ENCODE measurements around the gene ZNF236. TPM values are rescaled to one million over a fixed set of nuclear protein-coding genes. Genes with fewer than 3 reads are reported as not detected.

Gene ZNF236
- total and polyA plus RNA-seq, 10 of the 15 experiments (the other 5 are each of a cell fraction or from before 2014, with no cell fraction given), result 1.0 to 14.4 (median 5.9) TPM

DNA sequence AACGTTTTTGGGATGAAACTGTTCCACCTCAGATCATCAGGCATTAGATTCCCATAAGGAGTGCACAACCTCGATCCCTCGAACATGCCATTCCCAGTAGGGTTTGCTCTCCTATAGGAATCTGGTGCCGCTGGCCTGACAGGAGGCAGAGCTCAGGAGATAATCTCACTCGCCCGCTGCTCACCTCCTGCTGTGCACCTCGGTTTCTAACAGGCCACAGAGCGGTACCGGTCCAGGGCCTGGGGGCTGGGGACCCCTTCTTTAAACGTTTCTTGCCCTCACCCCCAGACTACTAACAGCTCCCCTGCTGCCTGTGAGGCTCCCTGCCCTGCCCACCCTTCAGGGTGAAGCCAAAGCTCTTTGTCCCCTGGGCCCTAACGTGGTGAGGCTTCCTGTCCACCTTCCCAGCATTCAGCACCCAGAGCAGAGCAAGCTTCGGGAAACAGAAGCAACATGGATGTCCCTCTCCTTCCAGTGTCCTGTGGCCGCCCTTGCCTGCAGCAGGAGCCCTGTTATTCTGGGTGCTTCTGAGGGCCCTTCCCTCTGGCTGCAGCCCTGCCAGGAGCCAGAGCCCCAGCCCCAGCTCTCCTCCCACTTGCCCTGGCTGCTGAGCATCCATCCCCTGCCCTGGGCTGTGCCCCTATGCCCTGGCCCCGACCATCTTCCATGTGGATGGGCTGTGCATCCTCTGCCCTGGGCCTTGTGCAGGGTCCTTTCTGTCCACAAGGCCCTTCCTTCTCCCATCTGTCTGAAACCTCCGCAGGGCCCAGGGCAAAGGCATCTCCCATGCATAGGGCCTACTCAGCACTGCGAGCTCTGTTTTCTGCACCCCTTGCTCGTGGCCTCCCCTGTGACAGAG is 170.1 kb downstream of the ZNF236 start:
- Histone ChIP-seq H3K79me2 (ENCODE audit: control insufficient read depth, insufficient read depth, low read length) (no peaks in the 10 kb centered on the region), H3K27me3 (replicated peaks in 1 of 2; ENCODE audit: control insufficient read depth in 2 of 2, insufficient read depth in 2 of 2, low read length in 1 of 2) (no peaks in the 10 kb centered on the region), H4K20me1 (ENCODE audit: control insufficient read depth, insufficient read depth) (no peaks in the 10 kb centered on the region), H3K4me2 (ENCODE audit: control insufficient read depth, insufficient read depth) (no peak overlapping the region), H3K36me3 (ENCODE audit: control insufficient read depth in 2 of 2, insufficient read depth in 2 of 2, low read length in 1 of 2) (no peaks in the 10 kb centered on the region), H3K9ac (ENCODE audit: control insufficient read depth, insufficient read depth, low read length) (no peak overlapping the region), H3K4me1 (ENCODE audit: control insufficient read depth, insufficient read depth, low read length) (peaks cover 9% of the 10 kb centered on the region; the same call in 1 of the 2 replicates), H3K27ac (ENCODE audit: control insufficient read depth, insufficient read depth) (no peak overlapping the region), H3K4me3 (no peak overlapping the region), H3K9me3 (replicated peaks; ENCODE audit: control insufficient read depth, insufficient read depth, low read length) (no peaks in the 10 kb centered on the region), H2AFZ (ENCODE audit: control insufficient read depth, low read depth, low read length) (no peak overlapping the region)
- peak; percentile 13; the same call in 2 of the 3 replicates for ATAC-seq
- WGBS (ENCODE audit: insufficient coverage, insufficient replicate concordance, low lambda C conversion rate, missing lambda C conversion rate), result 77% methylated on average over 17 of the region's 17 CpGs
- no TSS peak for BruUV-seq (replicated peaks)
- in situ Hi-C loops (cut with MboI), result no loop called here
- ChIA-PET CTCF (interaction anchor here (1.0 to 2.1 kb wide), 3 partner anchors 8 to 70 kb away, joined by 3 to 10 read pairs (median 4); no protein-coding TSS in a partner anchor), POLR2A (no interaction called here), RAD21 (ENCODE audit: unreplicated experiment) (interaction anchor here (2.2 kb wide), 1 partner anchor 219 kb away, joined by 8 read pairs; no protein-coding TSS in a partner anchor), SMC1A (ENCODE audit: uncharacterized antibody, unreplicated experiment) (no interaction called here)
- DNase-seq (ENCODE audit: low read depth, low spot score), result no peak
- intact Hi-C loops (cut with micrococcal nuclease; ENCODE audit: unreplicated experiment), result no loop called here
- FAIRE-seq, result no peak
- TF ChIP-seq EZH2 (IDR thresholded peaks at IDR 0.05; ENCODE audit: borderline replicate concordance, control insufficient read depth, low read depth, low read length) (no peak), ATF3 (IDR thresholded peaks at IDR 0.05; ENCODE audit: borderline replicate concordance, extremely low read depth, low read depth, low read length) (no peak), ZNF217 (IDR thresholded peaks at IDR 0.05) (no peak), CEBPZ (IDR thresholded peaks at IDR 0.05; ENCODE audit: low read depth, low read length) (no peak), HSF1 (IDR thresholded peaks at IDR 0.05; ENCODE audit: low read depth, low read length) (no peak), TCF3 (IDR thresholded peaks at IDR 0.05; ENCODE audit: borderline replicate concordance, insufficient read depth, low read depth, low read length) (no peak), CREB1 (IDR thresholded peaks at IDR 0.05; ENCODE audit: low read depth) (no peak), SRF (IDR thresholded peaks at IDR 0.05; ENCODE audit: low read depth in 2 of 2, low read length in 2 of 2) (no peak), POU2F2 (IDR thresholded peaks at IDR 0.05; ENCODE audit: borderline replicate concordance, low read depth, low read length) (no peak)
- TF ChIP-seq, protein P1, sequence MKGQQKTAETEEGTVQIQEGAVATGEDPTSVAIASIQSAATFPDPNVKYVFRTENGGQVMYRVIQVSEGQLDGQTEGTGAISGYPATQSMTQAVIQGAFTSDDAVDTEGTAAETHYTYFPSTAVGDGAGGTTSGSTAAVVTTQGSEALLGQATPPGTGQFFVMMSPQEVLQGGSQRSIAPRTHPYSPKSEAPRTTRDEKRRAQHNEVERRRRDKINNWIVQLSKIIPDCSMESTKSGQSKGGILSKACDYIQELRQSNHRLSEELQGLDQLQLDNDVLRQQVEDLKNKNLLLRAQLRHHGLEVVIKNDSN (IDR thresholded peaks at IDR 0.05; ENCODE audit: borderline replicate concordance, extremely low read length, insufficient read depth, low read depth, low read length), result no peak
